Common myeloid progenitor, CD34-positive (primary cell): ENCODE measurements around the gene TXNRD2.

Experiments
- CTCF ChIA-PET: fragments of 350-600 bp; sonication (Branson Sonifier 250); formaldehyde crosslinking; loops from one replicate; lab custom pipeline; 2021; ENCODE audit warnings: antibody characterized with exemption; lab: Charles Lee
- POLR2A ChIA-PET: fragments of 350-600 bp; sonication (Branson Sonifier 250); formaldehyde crosslinking; loops from one replicate; lab custom pipeline; 2021; ENCODE audit warnings: antibody characterized with exemption; lab: Charles Lee
- DNase-seq, 3 donors: peaks; one replicate each; pipeline versions ENCODE4 v3.0.0 to v3.0.0-alpha.2; 2013
- H3K27ac ChIP-seq, 2 experiments: 1 replicate in 1 of 2; 2 replicates in 1 of 2; pipeline ENCODE4 v1.7.0; 2013; ENCODE audit warnings: inconsistent platforms in 2 of 2, low read length in 2 of 2, mild to moderate bottlenecking in 2 of 2, low read depth in 1 of 2, moderate library complexity in 1 of 2; ENCODE audit not compliant: severe bottlenecking in 2 of 2, insufficient read depth in 1 of 2, poor library complexity in 1 of 2
- H3K27me3 ChIP-seq, 5 experiments: replicated peaks in 2 of 5; 1 replicate in 3 of 5; 2 replicates in 2 of 5; pipeline versions ENCODE4 v1.6.1 to v1.7.0; 2013; ENCODE audit warnings: low read length in 4 of 5, mild to moderate bottlenecking in 2 of 5, moderate library complexity in 2 of 5, inconsistent platforms in 1 of 5; ENCODE audit not compliant: insufficient read depth in 5 of 5, control insufficient read depth in 4 of 5
- H3K36me3 ChIP-seq, 4 experiments: 1 replicate in 2 of 4; 2 replicates in 2 of 4; pipeline versions ENCODE4 v1.6.1 to v1.7.0; 2013; ENCODE audit warnings: low read length in 3 of 4, control low read depth in 1 of 4, mild to moderate bottlenecking in 1 of 4; ENCODE audit not compliant: control insufficient read depth in 4 of 4, insufficient read depth in 4 of 4
- H3K4me1 ChIP-seq, 4 experiments: 1 replicate in 3 of 4; 2 replicates in 1 of 4; pipeline versions ENCODE4 v1.6.1 to v1.7.1; 2013; ENCODE audit warnings: low read length in 3 of 4, mild to moderate bottlenecking in 3 of 4, control low read depth in 1 of 4, inconsistent platforms in 1 of 4, moderate library complexity in 1 of 4; ENCODE audit not compliant: control insufficient read depth in 4 of 4, insufficient read depth in 4 of 4; ENCODE audit errors: control extremely low read depth in 1 of 4
- H3K4me3 ChIP-seq, 7 experiments: 1 replicate in 4 of 7; 2 replicates in 3 of 7; pipeline versions ENCODE4 v1.5.1 to v1.7.0; 2013; ENCODE audit warnings: mild to moderate bottlenecking in 7 of 7, low read length in 6 of 7, moderate library complexity in 6 of 7, inconsistent platforms in 2 of 7, low read depth in 2 of 7, control low read depth in 1 of 7; ENCODE audit not compliant: insufficient read depth in 4 of 7, control insufficient read depth in 1 of 7; ENCODE audit errors: extremely low read depth in 1 of 7
- H3K9me3 ChIP-seq, 5 experiments: 1 replicate in 4 of 5; 2 replicates in 1 of 5; pipeline versions ENCODE4 v1.6.1 to v1.7.1; 2013; ENCODE audit warnings: low read length in 4 of 5, mild to moderate bottlenecking in 2 of 5, inconsistent platforms in 1 of 5, low read depth in 1 of 5, moderate library complexity in 1 of 5; ENCODE audit not compliant: control insufficient read depth in 4 of 5, insufficient read depth in 2 of 5; ENCODE audit errors: control extremely low read depth in 1 of 5
- WGBS: methylation state at CpG from one replicate; pipeline ENCODE4 v1.1.5; 2013; ENCODE audit not compliant: insufficient coverage; 5-methylcytosine and 5-hydroxymethylcytosine counted together

Gene TXNRD2

DNA sequence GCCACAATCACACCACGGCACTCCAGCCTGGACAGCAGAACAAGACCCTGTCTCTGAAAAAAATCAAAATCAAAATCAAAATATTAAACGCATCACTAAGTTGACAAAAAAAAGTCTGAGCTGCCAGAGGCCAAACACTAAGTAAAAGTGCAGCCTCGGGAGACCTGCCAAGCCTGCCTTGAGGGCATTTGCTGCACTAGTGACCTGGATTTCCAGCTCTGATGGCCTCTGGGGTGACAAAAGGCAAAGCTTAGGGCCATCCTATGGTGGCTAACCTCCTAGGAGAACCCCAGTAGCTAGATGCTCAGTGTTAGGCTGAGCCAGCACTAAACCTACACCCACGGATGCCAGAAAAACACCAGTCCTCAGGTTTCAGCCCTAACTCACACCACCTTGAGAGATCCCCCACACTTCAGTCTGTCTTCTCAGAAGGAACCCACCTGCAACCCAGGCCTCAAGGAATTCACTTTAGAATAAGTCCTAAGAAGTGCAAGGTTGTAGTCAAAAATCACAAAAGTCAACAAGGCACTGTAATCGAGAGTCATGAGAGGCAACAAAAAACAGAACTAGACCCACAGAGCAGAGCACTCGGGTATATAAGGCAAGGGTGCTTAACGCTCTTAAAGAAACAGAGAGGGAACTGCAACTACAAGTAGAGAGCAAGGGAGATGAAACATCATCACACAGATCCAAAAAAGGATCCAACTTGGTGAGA lies 115.6 kb downstream of the TXNRD2 start:
- ChIA-PET CTCF (interaction anchor here (0.8 kb wide), 1 partner anchor 18 kb away, joined by 3 read pairs; no protein-coding TSS in a partner anchor), POLR2A (no interaction called here)
- H3K4me3 ChIP-seq = no peak overlapping the region
- DNase-seq = no peak
- WGBS = 94% methylated on average over 5 of the region's 7 CpGs
- H3K27ac ChIP-seq = no peak overlapping the region
- H3K36me3 ChIP-seq = no peaks in the 10 kb centered on the region
- H3K9me3 ChIP-seq = peaks cover 0 to 1% (median 0%) of the 10 kb centered on the region in 5 experiments
- no peaks in the 10 kb centered on the region for H3K4me1 ChIP-seq
- H3K27me3 ChIP-seq = no peaks in the 10 kb centered on the region
